ENCODE data around the gene MOSMO.
A peak's percentile ranks its signal among the peaks of the same experiment; 100 is the strongest.
"Not testable (repeated sequence)": the region's sequence is repeated elsewhere in the genome, so short reads cannot be mapped to it uniquely, and the experiment has no call there.

Gene MOSMO

DNA sequence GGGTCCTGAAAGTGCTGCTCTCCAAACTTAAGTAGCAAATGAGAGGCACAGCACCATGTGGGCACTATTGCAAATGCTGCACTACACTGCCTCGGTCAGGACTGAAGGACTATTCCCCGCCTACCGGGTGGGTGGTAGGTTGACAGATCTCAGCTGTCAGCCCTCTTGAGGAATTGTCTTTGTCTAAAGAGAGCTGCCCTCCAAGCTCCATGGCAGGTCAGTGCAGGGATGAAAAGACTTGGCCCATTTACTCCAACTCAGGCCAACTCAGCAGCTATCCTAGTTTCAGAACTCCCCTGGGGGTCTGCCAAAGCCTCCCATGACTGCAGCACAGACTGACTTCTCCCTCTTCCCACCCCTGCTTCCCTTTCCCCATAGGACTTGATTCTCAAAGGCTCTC is 3.6 kb upstream of the MOSMO start:
- DNase-seq = no peak

DNA sequence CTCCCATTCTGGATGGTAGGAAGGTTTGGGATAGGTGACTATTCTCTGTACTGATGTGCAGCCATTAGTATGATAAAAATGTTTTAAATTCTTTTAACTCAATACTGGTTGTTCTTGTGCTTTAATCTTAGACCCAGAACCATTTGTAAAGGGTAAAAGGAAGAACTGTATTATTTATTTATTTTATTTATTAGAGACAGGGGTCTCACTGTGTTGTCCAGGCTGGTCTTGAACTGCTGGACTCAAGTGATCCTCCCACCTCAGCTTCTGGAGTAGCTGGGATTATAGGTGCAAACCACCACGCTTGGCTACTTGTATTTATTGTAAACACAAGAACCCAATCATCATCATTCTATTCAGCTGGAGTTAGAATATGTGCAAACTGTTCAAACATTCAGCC is 2.2 kb upstream of the MOSMO start:
- no peak for DNase-seq

DNA sequence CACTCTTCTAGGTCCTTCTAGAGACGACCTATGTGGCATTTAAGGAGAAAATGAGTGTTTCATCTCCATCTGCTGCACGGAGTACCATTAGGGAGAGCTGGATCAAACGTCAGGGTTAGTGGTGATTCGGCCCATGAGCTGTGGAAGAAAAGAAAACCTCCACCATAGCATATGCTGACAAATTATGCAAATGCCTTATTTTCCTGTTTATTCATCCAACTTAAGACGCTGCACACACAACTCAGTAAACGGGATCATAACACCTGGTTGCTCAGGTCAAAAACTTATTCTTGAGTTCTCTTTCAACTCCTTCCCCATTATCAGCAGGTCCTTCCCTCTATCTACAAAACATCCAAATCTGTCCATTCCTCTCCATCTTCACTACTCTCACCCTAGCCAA is 1.3 kb upstream of the MOSMO start:
- DNase-seq = no peak

DNA sequence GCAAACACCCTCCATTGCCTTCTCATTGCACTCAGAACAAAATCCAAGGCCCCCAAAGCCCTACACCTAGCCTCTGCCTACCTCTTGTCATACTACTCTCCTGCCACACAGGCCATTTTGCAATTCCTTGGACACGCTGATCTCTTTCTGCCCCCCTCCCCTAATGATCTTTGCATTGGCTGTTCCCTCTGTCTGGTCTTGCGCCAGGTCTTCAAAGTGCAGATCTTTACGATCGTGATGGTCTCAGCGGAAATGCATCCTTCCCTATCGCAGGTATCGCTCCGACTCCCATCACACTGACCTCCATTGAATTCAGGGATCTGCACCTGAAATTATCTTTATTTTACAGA is 777 bp upstream of the MOSMO start:
- DNase-seq = no peak

DNA sequence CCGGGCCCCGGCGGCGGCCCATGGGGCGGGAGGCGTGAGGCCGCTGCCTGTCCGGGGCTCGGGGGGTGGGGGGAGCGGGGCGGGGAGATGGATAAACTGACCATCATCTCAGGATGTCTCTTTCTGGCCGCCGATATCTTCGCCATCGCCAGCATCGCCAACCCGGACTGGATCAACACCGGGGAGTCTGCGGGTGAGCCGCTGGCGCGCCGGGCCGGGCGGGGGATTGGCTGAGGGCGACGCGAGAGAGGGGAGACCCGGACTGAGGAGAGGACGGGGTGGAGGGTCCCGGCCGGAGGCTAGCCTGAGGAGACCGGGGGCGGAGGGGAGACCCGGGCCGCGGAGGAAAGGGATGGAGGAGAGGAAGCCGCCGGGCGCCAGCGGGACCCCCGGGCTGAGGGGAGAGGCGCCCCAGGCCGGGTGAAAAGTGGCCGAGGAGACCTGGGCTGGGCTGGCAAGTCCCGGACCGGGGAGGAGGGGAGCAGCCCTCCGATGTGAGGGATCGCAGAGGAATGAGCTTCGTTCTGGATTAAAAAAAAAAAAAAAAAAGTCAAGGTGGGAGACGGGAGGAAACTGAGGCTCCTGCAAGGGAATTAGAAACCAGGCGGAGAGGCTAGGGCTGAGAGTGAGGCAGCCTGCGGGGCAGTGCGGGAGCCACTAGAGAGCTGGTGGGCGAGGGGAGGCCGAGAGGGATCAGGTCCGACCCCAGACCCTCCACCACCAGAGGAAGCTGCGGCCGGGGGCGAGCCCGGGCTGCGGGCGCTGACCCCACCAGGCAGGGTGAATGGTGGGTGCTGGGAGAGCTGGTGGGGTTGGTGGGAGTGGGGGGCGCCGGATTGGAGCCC is 526 bp downstream of the MOSMO start:
- DNase-seq = peak; percentile 15

DNA sequence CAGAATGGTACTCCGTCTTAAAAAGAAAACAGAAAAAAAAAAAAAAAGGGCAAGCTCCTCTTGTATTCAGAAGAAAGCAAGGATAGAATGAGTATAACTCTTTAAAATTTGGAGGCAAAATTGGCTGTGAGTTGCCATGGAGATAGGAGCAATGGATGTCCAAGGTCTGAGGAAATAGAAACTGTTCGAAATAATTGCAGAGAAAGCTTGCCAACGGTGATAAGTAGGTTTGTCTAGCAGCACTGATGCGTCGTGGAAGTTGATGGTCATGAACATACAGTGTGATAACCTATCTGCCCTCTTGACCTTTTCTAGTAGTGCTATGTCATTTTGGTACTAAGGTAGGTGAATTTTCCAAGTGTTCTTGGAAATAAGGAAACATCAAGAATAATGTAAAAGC is 3.0 kb downstream of the MOSMO start:
- no peak for DNase-seq

DNA sequence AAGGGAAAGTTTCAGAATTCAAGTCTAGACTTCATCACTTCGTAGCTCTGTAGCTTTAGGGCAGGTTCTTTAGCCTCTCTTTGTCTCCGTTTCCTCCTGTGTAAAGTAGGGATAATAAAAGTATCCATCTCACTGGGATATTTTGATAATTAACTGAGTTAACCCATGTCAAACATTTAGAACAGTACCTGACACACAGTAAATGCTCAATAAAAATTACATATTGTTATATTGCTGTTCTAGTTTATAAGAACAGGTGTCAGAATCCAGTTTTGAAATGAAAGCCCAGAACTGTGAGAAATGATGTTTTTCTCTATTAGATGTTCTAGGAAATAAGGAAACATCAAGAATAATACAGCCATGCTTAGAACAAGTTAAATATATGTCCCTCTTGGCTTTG is 4.3 kb downstream of the MOSMO start:
- no peak for DNase-seq

DNA sequence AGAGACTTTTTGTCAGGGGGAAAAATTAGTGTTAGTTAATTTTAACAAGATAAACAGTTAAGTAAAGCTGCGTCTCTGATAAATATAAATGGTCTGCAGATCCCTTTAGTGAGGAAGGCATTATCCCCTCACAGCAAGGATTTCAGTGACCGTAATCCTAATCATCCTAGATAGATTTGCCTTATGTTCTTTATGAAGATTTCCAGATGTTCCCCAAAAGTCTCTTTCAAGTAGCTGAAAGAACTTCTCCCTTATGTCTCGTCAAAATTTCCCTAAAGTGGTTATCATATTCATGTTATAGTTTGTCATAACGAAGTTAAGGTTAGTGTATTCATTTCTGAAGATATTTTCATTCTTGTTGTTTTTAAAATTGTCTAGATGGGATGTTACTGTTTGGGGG is 5.6 kb downstream of the MOSMO start:
- DNase-seq = no peak

DNA sequence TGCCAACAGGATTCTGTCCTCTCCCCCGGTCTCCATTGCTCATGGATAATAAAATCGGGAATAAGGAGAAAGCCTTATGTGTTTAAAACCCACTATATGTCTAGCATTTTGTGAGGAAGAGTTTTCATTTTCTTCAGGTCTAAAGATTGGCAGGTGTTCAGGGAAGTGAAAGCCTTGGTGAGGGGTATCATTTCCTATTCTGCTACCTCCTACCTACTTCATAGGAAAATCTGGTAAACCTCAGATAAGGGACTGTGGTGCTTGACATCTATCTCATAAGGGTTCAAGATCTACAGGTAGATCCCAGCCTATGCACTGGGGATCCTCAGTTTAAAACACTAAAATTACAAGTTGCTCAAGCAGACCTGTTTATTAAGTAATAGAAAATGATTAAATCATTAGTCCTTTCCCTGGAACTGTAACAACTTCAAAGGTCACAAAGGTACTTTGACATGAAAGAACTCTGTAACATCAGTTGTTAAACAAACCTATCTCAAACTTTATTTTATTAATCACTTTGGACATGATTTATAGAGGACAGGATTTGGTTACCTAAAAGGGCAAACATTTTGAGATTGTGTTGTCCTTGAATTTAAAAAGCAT is 6.5 kb downstream of the MOSMO start:
- DNase-seq = no peak

DNA sequence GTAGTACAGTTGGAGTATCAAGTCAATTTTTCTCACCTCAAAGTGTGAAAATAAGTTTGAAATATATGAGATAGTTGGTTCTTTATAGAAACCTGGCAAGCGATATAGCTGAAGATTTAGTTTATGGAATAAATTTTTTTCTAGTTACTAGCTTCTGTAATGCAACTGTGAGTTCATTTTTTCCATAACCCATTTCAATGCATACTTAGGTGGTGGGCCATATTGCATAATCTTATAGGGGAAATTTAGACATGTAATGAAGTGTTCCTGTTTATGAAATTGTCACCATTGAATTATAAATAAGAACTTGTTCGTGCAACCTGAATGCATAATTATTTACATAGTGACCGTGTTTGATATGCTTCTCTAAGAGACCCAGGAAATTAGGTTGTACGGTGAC is 9.0 kb downstream of the MOSMO start:
- no peak for DNase-seq

DNA sequence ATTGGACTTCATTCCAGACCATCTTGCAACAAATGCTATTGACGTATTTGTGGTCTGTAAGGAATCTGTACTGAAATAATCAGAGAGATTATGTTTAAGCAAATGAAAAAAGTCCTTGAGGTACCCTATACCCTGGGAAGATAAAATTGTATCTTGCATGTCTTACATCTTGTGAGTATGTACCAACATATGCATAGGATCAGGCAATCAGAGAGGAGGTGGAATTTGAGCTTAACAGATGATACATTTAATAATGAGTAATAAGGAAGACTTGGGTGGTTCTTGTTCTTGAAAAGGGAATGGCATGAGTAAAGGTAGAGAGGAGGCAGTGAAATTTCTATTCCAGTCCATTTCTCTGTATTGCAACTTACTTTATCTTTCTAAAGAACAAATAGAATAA is 10.6 kb downstream of the MOSMO start:
- DNase-seq = no peak

DNA sequence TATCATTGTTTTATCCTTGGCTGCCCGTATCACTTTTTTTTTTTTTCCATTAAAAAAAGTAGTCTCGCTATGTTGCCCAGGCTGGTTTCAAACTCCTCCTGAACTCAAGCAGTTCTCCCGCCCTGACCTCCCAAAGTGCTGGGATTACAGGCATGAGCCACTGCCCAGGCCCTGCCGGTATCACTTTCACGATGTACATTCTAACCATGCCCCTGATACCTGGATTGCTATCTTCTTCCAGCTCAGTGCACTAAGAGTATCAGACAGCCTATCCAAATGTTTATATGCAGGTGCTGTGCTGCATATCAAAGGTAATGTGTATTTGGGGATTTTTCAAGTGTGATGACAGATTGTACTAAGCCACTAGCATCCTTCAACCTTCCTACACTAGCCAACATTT is 14.2 kb downstream of the MOSMO start:
- no peak for DNase-seq

DNA sequence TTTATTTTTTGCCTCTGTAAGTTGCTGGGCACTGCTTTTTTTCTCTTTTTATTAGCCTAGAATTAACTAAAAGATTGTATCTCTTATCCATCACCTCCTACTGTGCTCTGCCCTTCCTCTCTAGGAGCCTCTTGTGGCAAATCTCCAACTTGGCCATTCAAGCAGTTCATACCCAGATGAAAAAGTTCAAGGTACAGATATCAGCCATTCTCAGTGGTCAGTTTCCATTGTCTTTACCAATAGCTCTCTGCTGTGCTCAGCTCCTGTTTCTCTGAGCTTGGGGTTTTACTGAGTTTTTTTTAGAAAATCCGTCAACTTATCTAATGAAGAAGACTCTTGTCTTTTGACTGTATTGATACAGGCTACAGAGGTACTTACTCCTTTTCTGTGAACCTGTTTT is 15.6 kb downstream of the MOSMO start:
- no peak for DNase-seq

DNA sequence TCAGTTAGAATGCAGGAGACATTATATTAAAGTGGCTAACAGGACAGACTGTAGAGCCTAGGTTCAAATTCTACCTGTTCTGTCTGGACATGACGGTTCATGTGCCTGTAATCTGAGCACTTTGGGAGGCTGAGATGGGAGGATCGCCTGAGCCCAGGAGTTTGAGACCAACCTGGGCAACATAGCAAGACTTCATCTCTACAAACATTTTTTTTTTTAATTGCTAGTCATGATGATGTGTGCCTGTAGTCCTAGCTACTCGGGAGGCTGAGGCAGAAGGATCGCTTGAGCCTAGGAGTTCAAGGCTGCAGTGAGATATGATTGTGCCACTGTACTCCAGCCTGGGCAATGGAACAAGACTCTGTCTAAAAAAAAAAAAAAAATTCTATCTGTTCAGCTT is 16.9 kb downstream of the MOSMO start:
- not testable (repeated sequence) for DNase-seq

DNA sequence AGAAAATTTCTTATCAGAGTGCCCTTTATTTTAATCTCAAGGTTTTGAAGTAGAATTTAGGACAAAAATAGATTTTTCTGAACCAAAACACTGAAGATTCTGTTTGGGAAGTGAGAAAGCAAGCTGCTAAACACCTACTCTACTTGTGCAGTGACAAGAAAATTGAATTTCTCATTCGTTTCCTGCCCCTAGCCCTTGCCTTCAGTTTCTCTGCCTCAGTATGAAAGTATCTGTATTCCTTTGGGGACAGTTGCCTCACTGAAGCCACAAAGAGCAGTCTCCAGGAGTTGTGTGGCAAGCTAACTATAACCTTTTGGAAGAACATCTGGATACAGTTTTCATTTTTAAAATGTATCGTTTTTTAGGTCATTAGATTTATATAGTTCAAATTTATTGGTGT is 19.7 kb downstream of the MOSMO start:
- DNase-seq = no peak

DNA sequence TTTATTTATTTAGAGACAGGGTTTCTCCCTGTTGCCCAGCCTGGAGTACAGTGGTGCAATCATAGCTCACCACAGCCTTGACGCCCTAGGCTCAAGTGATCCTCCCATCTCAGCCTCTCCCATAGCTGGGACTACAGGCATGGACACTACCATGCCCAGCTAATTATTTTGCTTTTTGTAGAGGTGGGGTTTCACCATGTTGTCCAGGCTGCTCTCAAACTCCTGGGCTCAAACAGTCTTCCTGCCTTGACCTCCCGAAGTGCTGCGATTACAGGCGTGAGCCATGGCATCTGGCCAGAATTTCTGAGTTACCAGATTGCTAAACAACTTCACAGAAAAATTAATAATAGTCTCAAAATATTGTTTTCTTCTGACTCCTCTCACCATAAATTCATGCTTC is 21.7 kb downstream of the MOSMO start:
- DNase-seq = no peak

DNA sequence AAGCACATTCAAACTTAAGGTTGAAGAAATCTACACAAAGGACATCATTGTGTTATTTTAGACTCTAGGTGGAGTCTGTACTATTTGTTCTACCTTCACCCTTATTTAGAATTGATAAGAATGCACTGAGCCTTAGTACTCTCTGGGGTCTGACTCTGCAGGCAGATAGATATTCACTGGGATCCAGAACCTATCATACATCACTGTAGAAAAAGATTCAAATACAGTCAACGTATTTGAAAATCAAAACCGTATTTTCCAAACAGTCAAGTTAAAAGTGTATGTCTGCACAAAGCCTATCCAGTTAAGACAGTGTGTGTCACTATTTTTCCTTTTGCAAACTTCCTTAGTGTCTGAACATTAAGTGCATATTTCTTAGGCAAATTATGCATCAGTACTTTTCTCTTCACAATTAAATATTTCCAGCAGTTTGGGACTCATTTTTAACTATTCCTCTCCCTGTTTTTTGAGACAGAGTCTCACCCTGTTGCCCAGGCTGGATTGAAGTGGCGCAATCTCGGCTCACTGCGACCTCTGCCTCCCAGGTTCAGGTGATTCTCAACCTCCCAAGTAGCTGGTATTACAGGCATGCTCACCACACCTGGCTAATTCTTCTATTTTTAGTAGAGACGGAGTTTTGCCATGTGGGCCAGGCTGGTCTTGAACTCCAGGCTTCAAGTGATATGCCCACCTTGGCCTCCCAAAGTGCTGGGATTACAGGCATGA is 22.3 kb downstream of the MOSMO start:
- no peak for DNase-seq

DNA sequence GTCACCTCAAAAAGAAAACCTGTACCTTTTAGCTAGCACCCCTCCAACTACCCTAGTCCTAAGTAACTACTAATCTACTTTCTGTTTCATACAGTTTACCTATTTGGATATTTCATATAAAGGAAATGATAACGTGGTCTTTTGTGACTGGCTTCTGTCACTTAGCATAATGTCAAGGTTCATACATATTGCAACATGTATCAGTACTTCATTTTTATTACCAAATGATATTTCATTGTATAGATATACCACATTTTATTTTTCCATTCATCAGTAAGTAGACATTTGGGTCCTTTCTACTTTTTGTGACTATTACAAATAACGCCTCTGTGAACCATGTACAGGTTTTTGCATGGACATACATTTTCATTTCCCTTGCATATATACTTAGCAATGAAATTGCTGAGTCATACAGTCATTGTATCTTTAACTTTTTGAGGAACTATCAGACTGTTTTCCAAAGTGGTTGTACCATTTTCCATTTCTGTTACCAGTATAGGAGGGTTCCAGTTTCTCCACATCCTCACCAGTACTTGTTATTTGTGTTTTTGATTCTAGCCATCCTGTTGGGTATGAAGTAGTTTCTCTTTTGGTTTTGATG is 23.7 kb downstream of the MOSMO start:
- no peak for DNase-seq

DNA sequence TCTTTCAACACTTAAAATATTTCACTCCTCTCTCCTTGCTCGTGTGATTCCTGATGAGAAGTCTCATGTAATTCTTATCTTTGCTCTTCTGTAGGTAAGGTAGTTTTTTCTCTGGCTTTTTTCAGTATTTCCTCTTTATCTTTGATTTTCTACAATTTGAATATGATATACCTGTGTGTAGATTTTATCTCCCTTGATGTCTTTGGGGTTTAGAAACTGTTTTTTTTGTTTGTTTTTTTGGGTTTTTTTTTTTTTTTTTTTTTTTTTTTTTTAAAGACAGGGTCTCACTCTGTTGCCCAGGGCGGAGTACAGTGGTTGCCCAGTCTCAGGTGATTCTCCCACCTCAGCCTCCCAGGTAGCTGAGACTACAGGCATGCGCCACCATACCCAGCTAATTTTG is 26.6 kb downstream of the MOSMO start:
- no peak for DNase-seq

DNA sequence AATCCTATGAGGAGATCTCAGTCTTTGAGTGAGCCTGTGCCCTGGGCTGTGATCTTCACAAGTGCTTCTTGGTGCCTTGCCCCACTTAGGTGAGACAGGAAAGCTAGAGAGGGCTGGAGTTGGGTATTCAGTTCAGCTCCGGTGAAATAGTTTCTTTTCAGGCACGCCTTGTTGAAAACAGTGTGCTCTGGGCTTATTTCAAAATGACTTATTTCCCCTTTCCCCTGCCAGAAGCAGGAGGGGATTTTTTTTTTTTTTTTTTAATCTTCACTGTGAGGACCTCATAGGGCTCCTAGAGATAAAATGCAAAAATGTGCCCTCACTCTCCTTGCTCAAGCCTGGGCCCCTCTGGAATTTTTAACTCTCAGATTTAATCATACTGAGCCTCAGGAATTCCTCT is 27.2 kb downstream of the MOSMO start:
- DNase-seq = no peak

DNA sequence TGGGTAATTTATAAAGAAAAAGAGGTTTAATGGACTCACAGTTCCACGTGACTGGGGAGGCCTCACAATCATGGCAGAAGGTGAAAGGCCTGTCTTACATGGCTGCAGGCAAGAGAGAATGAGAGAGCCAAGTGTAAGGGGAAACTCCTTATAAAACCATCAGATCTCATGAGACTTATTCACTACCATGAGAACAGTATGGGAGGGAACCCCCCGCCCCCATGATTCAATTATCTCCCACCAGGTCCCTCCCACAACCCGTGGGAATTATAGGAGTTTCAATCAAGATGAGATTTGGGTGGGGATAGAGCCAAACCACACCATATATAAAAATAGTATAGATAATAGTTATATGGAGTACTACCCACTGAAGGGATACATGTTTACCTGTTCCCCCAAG is 36.0 kb downstream of the MOSMO start:
- not testable (repeated sequence) for DNase-seq

DNA sequence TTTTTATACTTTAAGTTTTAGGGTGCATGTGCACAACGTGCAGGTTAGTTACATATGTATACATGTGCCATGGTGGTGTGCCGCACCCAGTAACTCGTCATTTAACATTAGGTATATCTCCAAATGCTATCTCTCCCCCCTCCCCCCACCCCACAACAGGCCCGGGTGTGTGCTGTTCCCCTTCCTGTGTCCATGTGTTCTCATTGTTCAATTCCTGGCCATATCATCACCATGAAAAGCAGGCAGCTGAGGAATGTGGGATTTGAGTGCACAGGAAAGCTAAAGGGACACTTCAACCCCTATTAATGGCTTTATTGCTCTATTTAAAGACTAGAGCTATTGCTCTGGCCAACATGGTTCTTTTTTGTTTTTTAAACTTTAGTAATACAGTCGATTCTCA is 38.0 kb downstream of the MOSMO start:
- DNase-seq = not testable (repeated sequence)

DNA sequence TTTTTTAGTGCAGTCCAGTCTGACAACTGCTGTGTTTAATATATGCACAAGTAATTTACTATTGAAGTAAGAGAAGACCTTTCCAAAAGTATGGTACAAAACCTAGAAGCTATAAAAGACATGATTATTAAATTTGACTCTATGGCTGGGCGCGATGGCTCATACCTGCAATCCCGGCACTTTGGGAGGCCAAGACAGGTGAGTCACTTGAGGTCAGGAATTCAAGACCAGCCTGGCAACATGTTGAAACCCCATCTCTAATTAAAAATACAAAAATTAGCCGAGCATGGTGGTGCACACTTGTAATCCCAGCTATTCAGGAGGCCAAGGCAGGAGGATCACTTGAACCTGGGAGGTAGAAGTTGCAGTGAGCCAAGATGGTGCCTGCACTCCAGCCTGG is 43.1 kb downstream of the MOSMO start:
- DNase-seq = no peak

DNA sequence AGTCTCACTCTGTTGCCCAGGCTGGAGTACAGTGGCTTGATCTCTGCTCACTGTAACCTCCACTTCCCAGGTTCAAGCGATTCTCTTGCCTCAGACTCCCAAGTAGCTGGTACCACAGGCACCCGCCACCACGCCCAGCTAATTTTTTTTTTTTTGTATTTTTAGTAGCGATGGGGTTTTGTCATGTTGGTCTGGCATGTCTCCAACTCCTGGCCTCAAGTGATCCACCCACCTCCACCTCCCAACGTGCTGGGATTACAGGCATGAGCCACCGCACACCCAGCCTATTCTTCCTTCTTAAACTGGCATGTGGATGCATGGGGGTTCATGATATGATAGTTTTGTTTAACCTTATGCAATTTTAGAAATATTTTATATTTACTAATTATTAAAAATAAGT is 45.1 kb downstream of the MOSMO start:
- DNase-seq = no peak
